ENCODE measurements around the gene BCAP31. TPM values are rescaled to one million over a fixed set of nuclear protein-coding genes. Genes with fewer than 3 reads are reported as not detected.
"Not testable (repeated sequence)": the region's sequence is repeated elsewhere in the genome, so short reads cannot be mapped to it uniquely, and the experiment has no call there.

BCAP31 gene
- total RNA-seq, 8 experiments from 2014 or later: 70.0 to 239 (median 86.4) TPM

- Histone ChIP-seq H3K27ac (no peak overlapping the region), H3K4me3 (no peak overlapping the region), H3K4me1 (replicated peaks in 1 of 2) (no peaks in the 10 kb centered on the region)
- in situ Hi-C loops (cut with MboI; ENCODE audit: low pct_unique_long_range_greater_than_20kb in 2 of 9, low sequenced_read_pairs in 9 of 9, unreplicated experiment in 9 of 9): no loop called here
- ATAC-seq (replicated peaks in 6 of 8): peak in 3 of 8 experiments; percentile 2 to 6 (median 2)
- 34 to 100% methylated on average over 1 to 6 of the region's 16 CpGs; no CpG with 5 or more reads in 8 of the 10 experiments for WGBS, 10 experiments
These were observed 26.0 kb downstream of the BCAP31 start for GRCh38 chrX:153697924-153698865.

GRCh38 chrX:153696986-153697722 is 27.0 kb downstream of the BCAP31 start:
- WGBS, 10 experiments: 33 to 90% (median 78%) methylated on average over 2 to 5 of the region's 16 CpGs; no CpG with 5 or more reads in 7 of the 10 experiments
- ATAC-seq (replicated peaks in 6 of 8); H3K4me1 ChIP-seq (replicated peaks in 1 of 2); in situ Hi-C loops (cut with MboI; ENCODE audit: low pct_unique_long_range_greater_than_20kb in 2 of 9, low sequenced_read_pairs in 9 of 9, unreplicated experiment in 9 of 9); H3K4me3 ChIP-seq; H3K27ac ChIP-seq: not testable (repeated sequence)

GRCh38 chrX:153696538-153696937 is 27.6 kb downstream of the BCAP31 start:
- H3K27ac ChIP-seq; H3K4me3 ChIP-seq; ATAC-seq (replicated peaks in 6 of 8); H3K4me1 ChIP-seq (replicated peaks in 1 of 2); in situ Hi-C loops (cut with MboI; ENCODE audit: low pct_unique_long_range_greater_than_20kb in 2 of 9, low sequenced_read_pairs in 9 of 9, unreplicated experiment in 9 of 9): not testable (repeated sequence)
- WGBS, 10 experiments: no CpG with 5 or more reads among the region's 10 CpGs

DNA sequence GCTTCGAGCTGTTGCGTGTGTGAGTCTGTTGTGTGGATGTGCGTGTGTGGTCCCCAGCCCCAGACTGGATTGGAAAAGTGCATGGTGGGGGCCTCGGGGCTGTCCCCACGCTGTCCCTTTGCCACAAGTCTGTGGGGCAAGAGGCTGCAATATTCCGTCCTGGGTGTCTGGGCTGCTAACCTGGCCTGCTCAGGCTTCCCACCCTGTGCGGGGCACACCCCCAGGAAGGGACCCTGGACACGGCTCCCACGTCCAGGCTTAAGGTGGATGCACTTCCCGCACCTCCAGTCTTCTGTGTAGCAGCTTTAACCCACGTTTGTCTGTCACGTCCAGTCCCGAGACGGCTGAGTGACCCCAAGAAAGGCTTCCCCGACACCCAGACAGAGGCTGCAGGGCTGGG is 28.1 kb downstream of the BCAP31 start:
- Histone ChIP-seq H3K4me3 (no peak overlapping the region), H3K4me1 (replicated peaks in 1 of 2) (no peaks in the 10 kb centered on the region), H3K27ac (no peak overlapping the region)
- in situ Hi-C loops (cut with MboI; ENCODE audit: low pct_unique_long_range_greater_than_20kb in 2 of 9, low sequenced_read_pairs in 9 of 9, unreplicated experiment in 9 of 9): no loop called here
- ATAC-seq (replicated peaks in 6 of 8): no peak
- WGBS, 10 experiments: 67% methylated on average over 3 of the region's 15 CpGs; no CpG with 5 or more reads in 9 of the 10 experiments

DNA sequence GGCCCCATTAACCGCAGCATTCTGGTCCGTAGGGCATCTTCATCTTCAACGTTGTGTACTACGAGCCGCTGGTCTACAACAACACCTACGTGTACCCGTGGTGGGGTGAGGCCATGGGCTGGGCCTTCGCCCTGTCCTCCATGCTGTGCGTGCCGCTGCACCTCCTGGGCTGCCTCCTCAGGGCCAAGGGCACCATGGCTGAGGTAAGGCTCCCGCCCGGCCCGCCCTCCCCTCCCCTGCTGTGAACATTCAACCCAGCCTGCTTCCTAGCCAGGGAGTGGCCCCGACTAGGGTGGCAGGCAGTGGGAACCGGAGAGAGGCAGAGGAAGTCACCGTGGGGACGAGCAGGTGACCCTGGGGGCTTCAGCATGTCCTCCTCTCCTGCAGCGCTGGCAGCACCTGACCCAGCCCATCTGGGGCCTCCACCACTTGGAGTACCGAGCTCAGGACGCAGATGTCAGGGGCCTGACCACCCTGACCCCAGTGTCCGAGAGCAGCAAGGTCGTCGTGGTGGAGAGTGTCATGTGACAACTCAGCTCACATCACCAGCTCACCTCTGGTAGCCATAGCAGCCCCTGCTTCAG is 29.4 kb downstream of the BCAP31 start:
- H3K4me3 ChIP-seq: no peak overlapping the region
- WGBS, 10 experiments: 20 to 60% methylated on average over 1 to 3 of the region's 23 CpGs; no CpG with 5 or more reads in 8 of the 10 experiments
- peak in 1 of 8 experiments; percentile 3 for ATAC-seq (replicated peaks in 6 of 8)
- H3K27ac ChIP-seq: no peak overlapping the region
- in situ Hi-C loops (cut with MboI; ENCODE audit: low pct_unique_long_range_greater_than_20kb in 2 of 9, low sequenced_read_pairs in 9 of 9, unreplicated experiment in 9 of 9): no loop called here
- peaks cover 4 to 8% of the 10 kb centered on the region in 2 donors for H3K4me1 ChIP-seq (replicated peaks in 1 of 2)

- in situ Hi-C loops (cut with MboI; ENCODE audit: low pct_unique_long_range_greater_than_20kb in 2 of 9, low sequenced_read_pairs in 9 of 9, unreplicated experiment in 9 of 9); ATAC-seq (replicated peaks in 6 of 8); H3K27ac ChIP-seq; H3K4me3 ChIP-seq; H3K4me1 ChIP-seq (replicated peaks in 1 of 2): not testable (repeated sequence)
- WGBS, 10 experiments: no CpG with 5 or more reads among the region's 16 CpGs
These were observed 29.9 kb downstream of the BCAP31 start for GRCh38 chrX:153694256-153694655.

DNA sequence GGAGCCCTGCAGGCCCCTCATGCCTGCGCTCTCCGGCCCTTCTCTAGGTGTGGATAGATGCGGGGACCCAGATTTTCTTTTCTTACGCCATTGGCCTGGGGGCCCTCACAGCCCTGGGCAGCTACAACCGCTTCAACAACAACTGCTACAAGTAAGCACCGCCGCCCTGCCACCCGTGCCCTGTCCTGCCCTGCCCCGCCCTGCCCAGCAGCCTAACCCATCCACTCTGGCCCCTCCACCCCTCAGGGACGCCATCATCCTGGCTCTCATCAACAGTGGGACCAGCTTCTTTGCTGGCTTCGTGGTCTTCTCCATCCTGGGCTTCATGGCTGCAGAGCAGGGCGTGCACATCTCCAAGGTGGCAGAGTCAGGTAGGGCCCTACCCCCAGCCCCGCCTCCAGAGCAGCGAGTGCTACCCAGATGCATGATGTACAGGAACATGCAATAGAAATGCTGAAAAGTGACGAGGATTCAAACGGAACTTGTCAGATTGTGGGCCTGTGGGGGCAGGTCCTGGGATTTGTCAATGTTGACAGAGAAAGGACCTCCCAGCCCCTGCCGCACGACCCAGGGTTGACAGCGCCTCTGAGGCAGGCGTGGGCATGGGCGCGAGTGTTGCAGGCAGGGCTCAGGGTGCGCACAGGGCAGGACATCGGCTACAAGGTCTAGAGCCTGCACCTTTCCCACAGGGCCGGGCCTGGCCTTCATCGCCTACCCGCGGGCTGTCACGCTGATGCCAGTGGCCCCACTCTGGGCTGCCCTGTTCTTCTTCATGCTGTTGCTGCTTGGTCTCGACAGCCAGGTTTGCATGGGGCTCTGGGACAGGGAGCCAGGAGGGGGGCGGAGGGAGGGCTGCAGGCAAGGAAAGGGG is 30.7 kb downstream of the BCAP31 start:
- Histone ChIP-seq H3K4me1 (replicated peaks in 1 of 2) (peaks cover 4 to 8% of the 10 kb centered on the region in 2 donors), H3K4me3 (no peak overlapping the region), H3K27ac (no peak overlapping the region)
- in situ Hi-C loops (cut with MboI; ENCODE audit: low pct_unique_long_range_greater_than_20kb in 2 of 9, low sequenced_read_pairs in 9 of 9, unreplicated experiment in 9 of 9): no loop called here
- no peak for ATAC-seq (replicated peaks in 6 of 8)
- no CpG with 5 or more reads among the region's 31 CpGs for whole genome bisulfite sequencing, 10 experiments

DNA sequence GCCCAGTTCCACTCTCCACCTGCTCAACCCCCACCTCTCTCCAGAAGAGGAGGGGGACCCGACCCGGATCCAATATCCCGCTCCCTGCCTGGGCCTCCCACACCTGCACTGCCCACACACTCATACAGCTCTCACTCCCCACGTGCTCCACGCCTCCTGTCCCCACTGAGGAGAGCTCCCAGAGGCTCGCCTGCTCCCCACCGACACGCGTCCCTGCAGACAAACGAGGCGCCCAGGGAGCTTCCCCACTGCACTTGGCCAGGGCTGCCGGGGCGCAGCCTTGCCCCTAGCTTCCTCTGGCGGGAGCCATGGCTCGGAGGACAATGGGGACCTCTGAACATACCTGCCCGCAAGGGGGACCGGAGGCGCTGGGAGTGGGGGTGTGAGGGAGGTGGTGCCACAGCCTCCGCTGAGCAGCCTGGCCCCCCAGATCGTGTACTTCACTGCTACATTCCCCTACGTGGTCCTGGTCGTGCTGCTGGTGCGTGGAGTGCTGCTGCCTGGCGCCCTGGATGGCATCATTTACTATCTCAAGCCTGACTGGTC is 31.5 kb downstream of the BCAP31 start:
- H3K4me3 ChIP-seq: no peak overlapping the region
- no peak for ATAC-seq (replicated peaks in 6 of 8)
- no peak overlapping the region for H3K27ac ChIP-seq
- no CpG with 5 or more reads among the region's 24 CpGs for WGBS, 10 experiments
- in situ Hi-C loops (cut with MboI; ENCODE audit: low pct_unique_long_range_greater_than_20kb in 2 of 9, low sequenced_read_pairs in 9 of 9, unreplicated experiment in 9 of 9): no loop called here
- peaks cover 4 to 8% of the 10 kb centered on the region in 2 donors for H3K4me1 ChIP-seq (replicated peaks in 1 of 2)

GRCh38 chrX:153692003-153692402 is 32.2 kb downstream of the BCAP31 start:
- no CpG with 5 or more reads among the region's 4 CpGs for WGBS, 10 experiments

GRCh38 chrX:153691032-153691827 is 33.0 kb downstream of the BCAP31 start:
- WGBS, 10 experiments: no CpG with 5 or more reads among the region's 21 CpGs
- in situ Hi-C loops (cut with MboI; ENCODE audit: low pct_unique_long_range_greater_than_20kb in 2 of 9, low sequenced_read_pairs in 9 of 9, unreplicated experiment in 9 of 9); H3K27ac ChIP-seq; H3K4me3 ChIP-seq; ATAC-seq (replicated peaks in 6 of 8): not testable (repeated sequence)
- H3K4me1 ChIP-seq (replicated peaks in 1 of 2): peaks cover 10 to 15% of the 10 kb centered on the region in 2 donors

More at GRCh38 chrX:153692003-153692402, 32.2 kb downstream of the BCAP31 start:
- in situ Hi-C loops (cut with MboI; ENCODE audit: low pct_unique_long_range_greater_than_20kb in 2 of 9, low sequenced_read_pairs in 9 of 9, unreplicated experiment in 9 of 9): no loop called here
- H3K27ac ChIP-seq: no peak overlapping the region
- H3K4me1 ChIP-seq (replicated peaks in 1 of 2): peaks cover 4 to 8% of the 10 kb centered on the region in 2 donors
- no peak for ATAC-seq (replicated peaks in 6 of 8)
- H3K4me3 ChIP-seq: no peak overlapping the region

DNA sequence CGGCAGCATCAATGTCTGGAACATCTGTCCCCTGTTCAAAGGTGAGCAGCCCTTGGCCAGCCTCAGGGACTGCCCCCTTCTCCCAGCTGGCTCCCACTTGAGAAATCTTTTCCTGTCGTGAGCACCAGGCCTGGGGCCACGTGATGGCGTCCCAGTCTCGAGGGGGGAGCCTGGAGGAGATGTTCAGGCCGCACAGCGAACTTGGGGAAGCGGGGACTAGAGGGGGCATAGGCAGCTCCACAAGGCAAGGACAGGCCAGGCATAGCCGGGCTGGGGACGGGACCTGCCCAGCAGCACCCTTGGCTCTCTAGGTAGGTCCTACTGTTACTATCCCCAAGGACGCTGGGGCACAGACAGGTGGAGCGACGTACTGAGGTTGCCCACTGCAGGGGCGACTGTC is 33.7 kb downstream of the BCAP31 start:
- in situ Hi-C loops (cut with MboI; ENCODE audit: low pct_unique_long_range_greater_than_20kb in 2 of 9, low sequenced_read_pairs in 9 of 9, unreplicated experiment in 9 of 9): no loop called here
- Histone ChIP-seq H3K27ac (no peak overlapping the region), H3K4me1 (replicated peaks in 1 of 2) (peaks cover 16 to 23% of the 10 kb centered on the region in 2 donors), H3K4me3 (peak overlapping the region in 4 of 5 donors; percentile 49 to 71 (median 64))
- no CpG with 5 or more reads among the region's 14 CpGs for WGBS, 10 experiments
- ATAC-seq (replicated peaks in 6 of 8): no peak

Data from motor neuron (in vitro differentiated cells).